Dedifferentiated amniotic fluid mesenchymal stem cell (primary cell): Measurements from ENCODE around the gene MED13L.
"Not testable (repeated sequence)": the region's sequence is repeated elsewhere in the genome, so short reads cannot be mapped to it uniquely, and the experiment has no call there.

Experiments used
- DNase-seq: peaks from one replicate; pipeline ENCODE4 v3.0.0-alpha.2; 2016; ENCODE audit errors: extremely low spot score

MED13L gene

GRCh38 chr12:116153113-116153512 is 124.4 kb downstream of the MED13L start:
- no peak for DNase-seq

- DNase-seq: peak; percentile 90
Measured at GRCh38 chr12:116152268-116152667, 125.2 kb downstream of the MED13L start.

DNA sequence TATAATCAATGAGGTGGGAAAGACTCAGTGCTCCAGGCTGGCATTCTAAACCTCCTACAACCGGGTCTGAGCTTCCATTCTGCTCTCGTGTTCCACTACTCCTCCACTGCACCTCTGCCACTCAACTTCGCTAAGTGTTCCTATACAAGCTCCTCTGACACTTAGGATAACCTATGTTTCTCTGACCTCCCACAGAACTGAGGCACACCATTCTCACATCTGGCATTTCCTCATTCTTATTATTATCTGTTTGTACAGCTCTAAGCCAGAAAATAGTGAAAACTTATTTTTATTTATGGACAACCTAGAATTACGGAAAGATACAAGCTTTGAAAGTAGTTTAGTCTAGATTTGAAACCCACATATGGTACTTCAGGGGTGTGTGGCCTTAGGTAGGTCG is 127.0 kb downstream of the MED13L start:
- DNase-seq: no peak

- DNase-seq: no peak
Measured at GRCh38 chr12:116150001-116150400, 127.5 kb downstream of the MED13L start.

DNA sequence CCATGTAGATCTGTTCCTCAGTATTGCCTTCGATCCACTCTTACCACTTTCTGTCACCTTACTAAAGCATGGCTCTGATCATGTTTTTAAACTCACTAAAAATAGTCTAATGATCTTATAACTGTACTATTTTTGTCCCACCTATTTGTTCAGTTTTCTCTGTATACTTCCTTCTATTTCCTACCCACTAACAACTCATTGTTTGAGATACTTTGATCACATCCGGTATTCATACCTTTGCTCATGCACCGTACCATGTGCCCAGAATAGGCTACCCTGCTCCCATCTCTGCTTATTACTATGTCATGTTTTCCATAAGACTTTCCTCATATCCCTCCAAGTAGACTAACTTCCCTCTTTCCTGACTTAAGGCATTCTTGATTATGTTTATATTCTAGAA is 128.6 kb downstream of the MED13L start:
- no peak for DNase-seq

DNA sequence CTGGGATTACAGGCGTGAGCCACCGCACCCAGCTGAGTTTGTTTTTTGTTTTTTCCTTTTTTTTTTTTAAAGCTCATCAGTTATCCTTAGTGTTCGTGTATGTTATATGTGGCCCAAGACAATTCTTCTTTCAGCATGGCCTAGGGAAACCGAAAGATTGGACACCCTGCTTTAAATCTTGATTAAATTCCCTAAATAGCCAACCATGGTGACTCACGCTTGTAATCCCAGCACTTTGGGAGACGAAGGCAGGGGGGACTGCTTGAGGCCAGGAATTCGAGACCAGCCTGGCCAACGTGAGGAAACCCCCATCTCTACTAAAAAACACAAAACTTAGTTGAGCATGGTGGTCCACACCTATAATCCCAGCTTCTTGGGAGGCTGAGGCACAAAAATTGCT is 131.1 kb downstream of the MED13L start:
- no peak for DNase-seq

GRCh38 chr12:116145451-116145850 is 132.0 kb downstream of the MED13L start:
- no peak for DNase-seq

- no peak for DNase-seq
Measured at GRCh38 chr12:116144384-116144783, 133.1 kb downstream of the MED13L start.

DNA sequence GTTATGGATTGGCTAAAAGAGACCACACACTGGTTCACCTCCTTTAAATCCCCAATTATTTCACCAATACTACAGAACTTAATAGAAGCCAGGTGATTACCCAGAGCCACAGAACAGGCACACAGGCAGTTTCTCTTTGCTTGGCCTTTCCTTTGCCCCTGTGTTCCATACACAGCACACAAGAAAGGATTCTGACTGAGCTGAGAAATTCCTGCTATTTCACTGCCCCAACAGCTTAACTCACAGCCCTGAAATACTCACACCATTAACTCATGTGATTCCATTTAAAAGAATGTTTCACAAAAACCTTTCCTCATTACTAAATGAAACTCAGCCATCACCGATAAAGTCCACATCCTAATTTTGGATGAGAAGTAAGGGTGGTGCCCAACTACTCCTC is 133.6 kb downstream of the MED13L start:
- DNase-seq: peak; percentile 48

GRCh38 chr12:116142936-116143898 is 134.3 kb downstream of the MED13L start:
- no peak for DNase-seq

- DNase-seq: no peak
Measured at GRCh38 chr12:116141833-116142162, 135.7 kb downstream of the MED13L start.

- DNase-seq: no peak
Measured at GRCh38 chr12:116141110-116141832, 136.2 kb downstream of the MED13L start.

GRCh38 chr12:116140529-116140928 is 137.0 kb downstream of the MED13L start:
- DNase-seq: no peak

DNA sequence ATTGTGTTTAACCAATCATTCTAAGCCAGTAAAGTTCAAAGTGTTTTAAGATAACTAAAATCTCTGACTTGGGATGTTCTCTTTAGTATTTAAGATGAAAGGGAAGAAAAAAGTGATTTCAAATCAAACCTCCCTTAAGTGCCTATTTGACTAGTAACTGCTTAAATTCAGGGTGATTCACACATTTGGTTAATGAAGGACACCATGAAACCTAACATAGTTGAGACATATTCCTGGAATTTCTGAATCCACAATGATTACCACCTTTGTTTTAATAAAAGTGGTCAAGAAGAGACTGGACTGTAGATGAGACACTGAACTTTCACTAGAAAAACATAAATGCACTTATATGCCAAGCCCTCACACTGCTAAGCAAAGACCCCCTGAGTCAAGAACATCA is 138.7 kb downstream of the MED13L start:
- no peak for DNase-seq

- DNase-seq: no peak
Measured at GRCh38 chr12:116138364-116138763, 139.1 kb downstream of the MED13L start.

DNA sequence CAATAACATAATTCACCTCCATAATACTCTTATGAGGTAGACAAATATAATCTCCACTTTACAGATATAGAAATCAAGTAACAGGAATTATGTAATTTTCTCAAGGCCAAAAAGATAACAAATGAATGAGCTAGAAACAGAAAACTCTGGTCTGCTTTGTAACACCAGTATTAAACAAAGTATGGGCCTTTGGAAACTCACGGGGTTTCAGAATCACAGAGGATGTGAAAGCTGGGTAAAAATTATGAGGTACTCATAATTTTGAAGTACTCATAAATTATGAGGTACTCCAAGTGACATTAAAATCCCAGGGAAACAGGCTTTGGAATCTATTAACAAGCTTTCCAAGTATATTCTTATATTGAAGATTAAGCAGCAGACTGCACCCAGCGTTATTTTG is 140.2 kb downstream of the MED13L start:
- no peak for DNase-seq

- DNase-seq: no peak
Measured at GRCh38 chr12:116136340-116136739, 141.2 kb downstream of the MED13L start.

- no peak for DNase-seq
Measured at GRCh38 chr12:116135209-116135930, 142.1 kb downstream of the MED13L start.

DNA sequence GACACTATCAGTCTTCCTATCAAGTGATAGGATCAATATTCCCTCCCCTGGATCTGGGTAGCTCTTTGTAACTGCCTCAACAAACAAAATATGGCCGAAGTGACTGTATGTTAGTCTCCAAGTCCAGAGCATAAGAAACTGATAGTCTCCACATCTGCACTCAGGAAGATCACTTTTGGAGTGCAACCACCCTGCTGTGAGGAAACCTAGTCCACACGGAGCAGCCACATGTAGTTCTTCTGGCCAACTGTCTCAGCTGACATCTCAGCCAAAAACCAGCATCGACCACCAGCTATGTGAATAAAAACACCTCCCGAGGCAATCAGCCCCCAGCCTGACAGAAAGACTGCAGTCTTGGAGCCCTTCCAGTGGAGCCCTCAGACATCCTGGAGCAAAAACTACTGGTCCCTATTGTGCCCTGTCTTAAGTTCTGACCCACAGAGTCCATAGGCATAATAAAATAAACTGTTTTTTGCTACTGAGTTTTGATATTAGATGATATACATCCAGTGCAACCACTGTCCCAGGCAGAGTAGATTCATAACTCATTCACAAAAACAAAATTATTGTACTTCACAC is 143.8 kb downstream of the MED13L start:
- DNase-seq: no peak

GRCh38 chr12:116133149-116133548 is 144.3 kb downstream of the MED13L start:
- DNase-seq: no peak

DNA sequence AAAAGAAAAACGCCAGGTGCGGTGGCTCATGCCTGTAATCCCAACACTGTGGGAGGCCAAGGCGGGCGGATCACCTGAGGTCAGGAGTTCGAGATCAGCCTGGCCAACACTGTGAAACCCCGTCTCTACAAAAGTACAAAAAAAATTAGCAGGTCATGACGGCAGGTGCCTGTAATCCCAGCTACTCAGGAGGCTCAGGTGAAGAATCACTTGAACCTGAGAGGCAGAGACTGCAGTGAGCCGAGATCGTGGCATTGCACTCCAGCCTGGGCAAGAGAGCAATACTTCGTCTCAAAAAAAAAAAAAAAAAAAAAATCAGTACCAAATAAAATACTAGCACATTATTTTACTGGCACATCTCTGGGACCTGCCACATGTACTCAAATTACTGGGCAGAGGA is 145.5 kb downstream of the MED13L start:
- not testable (repeated sequence) for DNase-seq

DNA sequence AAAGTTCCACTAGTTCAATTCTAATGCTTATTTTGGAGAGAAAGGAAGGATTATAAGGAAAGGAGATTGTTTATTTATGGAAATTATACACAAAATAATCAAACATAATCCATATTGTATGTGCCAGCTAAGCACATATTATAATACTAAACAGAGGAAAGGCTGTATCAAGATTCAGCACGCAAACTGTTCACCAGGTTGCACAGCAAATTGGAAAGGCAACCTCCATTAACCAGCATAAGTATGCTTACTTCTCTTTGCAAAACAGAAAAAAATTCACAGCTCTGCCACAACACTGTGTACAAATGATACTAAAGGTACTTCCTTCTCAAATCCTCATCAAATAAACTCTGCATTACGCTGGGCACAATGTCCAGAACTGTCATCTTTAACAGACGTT is 146.3 kb downstream of the MED13L start:
- no peak for DNase-seq
